ENCODE data around the gene OOEP.
"Not testable (repeated sequence)": the region's sequence is repeated elsewhere in the genome, so short reads cannot be mapped to it uniquely, and the experiment has no call there.

Gene OOEP

DNA sequence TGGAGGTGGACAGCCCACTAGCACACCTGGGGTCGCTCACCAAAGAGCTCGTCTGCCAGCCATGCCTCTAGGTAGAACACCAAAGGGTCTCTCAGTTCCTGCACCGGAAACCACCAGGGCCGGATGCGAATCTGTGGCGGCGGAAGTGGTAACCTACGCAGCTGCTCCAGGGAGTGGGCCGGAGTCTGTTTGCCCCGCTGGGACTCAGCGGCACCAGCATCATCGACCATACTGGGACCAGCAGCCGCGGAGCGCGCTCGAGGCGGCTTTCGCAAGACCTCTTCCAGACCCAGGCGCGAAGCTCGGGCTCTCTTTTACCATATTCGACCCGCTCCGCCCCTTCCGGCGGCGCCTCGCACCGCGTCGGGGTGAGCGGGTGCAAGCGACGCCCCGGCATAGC is at the start of gene OOEP:
Gene OOEP (minus strand): TSS at position 335 of the 400 bp plus-strand sequence. CDS start 105 bp downstream, at position 230.
- DNase-seq = no peak

- no peak for DNase-seq
Observed at GRCh38 chr6:73418081-73418741, 48.5 kb upstream of the OOEP start.

GRCh38 chr6:73413102-73413501 is 43.4 kb upstream of the OOEP start:
- no peak for DNase-seq

DNA sequence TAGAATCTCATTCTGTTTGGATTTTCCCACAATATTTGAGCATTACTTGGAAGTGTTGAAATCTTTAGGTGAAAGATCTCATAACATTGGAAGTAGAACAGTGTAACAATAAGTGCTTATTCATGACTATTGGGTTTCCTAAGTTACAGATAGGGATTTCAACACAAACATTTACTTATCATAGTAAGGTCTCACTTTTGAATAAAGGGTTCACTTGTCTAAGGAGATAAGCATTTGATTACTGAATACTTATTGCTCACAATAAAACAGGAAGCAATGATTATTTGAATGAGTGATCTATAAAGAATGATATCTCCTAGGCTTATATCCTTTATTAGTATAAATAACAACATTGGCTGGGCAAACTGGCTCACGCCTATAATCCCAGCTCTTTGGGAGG is 39.7 kb upstream of the OOEP start:
- no peak for DNase-seq

GRCh38 chr6:73400656-73401055 is 31.0 kb upstream of the OOEP start:
- no peak for DNase-seq

GRCh38 chr6:73395875-73396274 is 26.2 kb upstream of the OOEP start:
- no peak for DNase-seq

DNA sequence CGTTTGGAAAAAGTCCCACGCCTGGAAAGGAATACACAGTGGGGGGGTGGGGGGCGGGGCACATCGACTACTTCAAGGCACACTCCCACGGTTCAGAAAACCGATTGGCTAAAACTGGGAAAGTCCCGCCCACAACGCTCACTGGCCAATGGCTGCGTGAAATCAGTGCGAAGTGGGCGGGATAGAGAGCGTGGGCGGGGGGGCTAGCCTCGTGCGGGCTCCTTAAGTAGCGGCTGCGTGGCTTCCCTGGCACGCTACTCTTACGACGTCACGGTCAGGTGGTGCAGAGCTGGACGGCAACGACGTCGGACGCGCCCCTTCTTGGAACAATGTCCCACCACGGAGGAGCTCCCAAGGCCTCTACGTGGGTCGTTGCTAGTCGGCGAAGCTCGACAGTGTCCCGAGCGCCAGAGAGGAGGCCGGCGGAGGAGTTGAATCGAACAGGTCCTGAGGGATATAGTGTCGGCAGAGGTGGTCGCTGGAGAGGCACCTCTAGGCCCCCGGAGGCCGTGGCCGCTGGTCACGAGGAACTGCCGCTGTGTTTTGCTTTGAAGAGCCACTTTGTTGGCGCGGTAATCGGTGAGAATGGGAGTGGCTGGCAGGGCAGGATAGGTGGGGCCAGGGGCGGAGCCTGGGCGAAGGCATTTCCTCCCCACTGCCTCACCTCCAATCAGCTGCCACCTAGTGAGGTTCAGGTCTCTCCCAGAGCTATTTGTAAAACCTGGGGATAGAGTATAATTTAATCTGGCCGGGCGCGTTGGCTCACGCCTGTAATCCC is 25.1 kb upstream of the OOEP start, which contains the start of gene DDX43:
Gene DDX43 (plus strand): TSS at position 252 of the 778 bp plus-strand sequence. CDS start 78 bp downstream, at position 330.
- DNase-seq = peak; percentile 73

- DNase-seq = no peak
Observed at GRCh38 chr6:73393278-73393677, 23.6 kb upstream of the OOEP start.

GRCh38 chr6:73392188-73392587 is 22.5 kb upstream of the OOEP start:
- not testable (repeated sequence) for DNase-seq

DNA sequence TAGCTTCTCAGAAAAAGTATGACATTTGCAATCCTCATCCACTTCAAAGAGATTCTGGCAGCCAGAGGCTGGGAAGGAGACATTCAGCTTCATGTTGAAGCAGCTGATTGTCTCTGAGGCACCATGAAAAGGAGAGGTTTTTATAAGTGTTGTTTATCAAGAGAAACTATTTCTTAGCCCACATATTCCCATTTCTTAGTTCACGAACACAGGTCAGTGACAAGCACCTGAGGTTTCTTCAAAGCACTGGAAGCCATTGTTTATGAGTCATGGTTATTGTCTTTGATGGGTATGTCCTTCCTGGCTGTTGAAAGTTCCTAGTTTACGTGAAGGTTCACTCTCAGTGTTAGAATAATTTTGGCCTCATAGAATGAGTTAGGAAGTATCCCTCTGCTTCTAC is 22.0 kb upstream of the OOEP start:
- no peak for DNase-seq

- DNase-seq = no peak
Observed at GRCh38 chr6:73389854-73390253, 20.2 kb upstream of the OOEP start.

DNA sequence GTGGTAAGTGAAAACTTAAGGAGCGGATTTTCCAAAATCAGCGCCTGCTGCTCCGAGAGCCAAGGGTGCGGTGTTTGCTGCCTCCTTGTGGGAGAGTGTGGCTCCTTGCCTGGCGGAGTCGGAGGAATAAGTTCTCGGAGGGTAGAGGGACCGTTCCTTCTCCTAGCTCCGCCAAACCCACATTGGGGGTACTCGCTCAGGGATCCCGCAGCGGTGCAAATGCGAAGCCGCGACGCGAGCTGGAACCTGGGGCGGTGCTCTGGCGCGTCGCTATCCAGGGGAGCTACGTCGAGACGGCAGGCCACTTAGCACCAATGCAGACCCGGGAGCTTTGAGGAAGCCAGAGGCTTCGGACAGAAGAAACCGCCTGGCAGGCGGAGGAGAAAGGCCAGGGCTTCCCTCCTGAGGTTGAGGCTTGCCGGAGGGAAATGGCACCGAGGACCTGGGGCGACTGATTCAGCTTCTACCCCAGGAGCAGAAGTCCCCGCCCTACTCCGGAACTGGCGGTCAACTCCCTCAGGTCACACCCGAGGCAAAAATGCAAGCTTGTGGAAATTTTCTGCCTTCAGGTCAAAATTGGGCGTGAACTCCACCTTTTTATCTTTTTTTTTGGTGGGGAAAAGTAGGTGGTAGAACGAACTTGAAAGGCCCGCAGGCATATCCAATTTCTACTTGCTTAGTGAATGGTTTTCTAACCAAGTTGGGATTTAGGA is 19.3 kb upstream of the OOEP start:
- DNase-seq = no peak

- no peak for DNase-seq
Observed at GRCh38 chr6:73388433-73388799, 18.7 kb upstream of the OOEP start.

DNA sequence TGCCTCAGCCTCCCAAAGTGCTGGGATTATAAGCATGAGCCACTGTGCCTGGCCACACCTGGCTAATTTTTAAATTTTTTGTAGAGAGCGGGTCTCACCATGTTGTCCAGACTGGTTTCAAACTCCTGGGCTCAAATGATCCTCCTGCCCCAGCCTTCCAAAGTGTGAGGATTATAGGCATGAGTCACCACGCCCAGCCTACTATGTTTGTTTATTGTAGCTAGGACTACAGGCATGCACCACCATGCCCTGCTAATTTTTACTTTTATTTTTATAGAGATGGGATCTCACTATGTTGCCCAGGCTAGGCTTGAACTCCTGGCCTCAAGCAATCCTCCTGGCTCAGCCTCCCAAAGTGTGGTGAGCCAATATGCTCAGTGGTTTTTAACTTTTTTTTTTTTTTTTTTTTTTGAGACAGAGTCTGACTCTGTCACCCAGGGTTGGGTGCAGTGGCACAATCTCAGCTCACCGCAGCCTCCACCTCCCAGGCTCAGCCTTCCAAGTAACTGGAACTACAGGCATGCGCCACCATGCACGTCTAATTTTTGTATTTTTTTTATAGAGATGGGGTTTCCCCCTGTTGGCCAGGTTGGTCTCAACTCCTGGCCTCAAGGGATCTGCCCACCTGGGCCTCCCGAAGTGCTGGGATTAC is 12.9 kb upstream of the OOEP start:
- DNase-seq = no peak

- not testable (repeated sequence) for DNase-seq
Observed at GRCh38 chr6:73381531-73381930, 11.8 kb upstream of the OOEP start.

DNA sequence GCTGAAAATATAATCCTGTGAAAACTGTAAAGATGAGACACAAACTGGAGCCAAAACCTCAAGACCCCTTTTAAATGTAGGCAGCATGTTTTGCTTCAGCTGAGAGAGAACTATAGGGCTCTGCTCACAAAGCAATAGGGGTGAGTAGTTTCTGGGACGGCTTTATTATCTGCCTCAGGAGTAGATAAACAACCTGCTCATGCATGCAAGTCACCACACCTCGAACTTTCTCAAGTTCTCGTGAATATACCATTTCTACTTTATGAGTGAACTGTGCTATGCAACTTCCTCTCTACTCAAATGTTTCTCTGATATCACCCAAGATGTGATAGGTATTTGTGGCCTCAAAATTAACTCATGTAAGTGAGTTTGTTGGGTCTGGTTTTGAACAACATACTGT is 7.5 kb upstream of the OOEP start:
- DNase-seq = no peak

- no peak for DNase-seq
Observed at GRCh38 chr6:73375216-73375615, 5.5 kb upstream of the OOEP start.

GRCh38 chr6:73372516-73372915 is 2.8 kb upstream of the OOEP start:
- no peak for DNase-seq

DNA sequence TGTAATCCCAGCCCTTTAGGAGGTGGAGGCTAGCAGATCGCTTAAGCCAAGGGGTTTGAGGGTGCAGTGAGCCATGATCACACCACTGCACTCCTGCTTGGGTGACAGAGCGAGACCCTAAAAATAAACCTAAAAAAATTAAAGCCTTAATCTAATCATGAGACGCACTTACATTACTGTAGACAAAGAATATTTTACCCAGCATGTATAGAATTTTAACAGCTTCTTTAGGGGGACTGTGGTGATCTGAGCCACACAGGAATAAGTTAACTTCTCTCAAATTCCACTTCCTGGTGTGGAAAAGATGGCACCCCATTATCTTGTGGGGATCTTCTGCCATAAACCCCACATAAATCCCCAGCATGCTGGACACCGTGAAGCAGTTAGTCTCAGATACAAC is 2.3 kb upstream of the OOEP start:
- DNase-seq = no peak

- no peak for DNase-seq
Observed at GRCh38 chr6:73369157-73369556, 540 bp downstream of the OOEP start.

GRCh38 chr6:73368675-73369074 is 1.0 kb downstream of the OOEP start:
- no peak for DNase-seq

GRCh38 chr6:73367761-73368355 is 1.8 kb downstream of the OOEP start:
- DNase-seq = peak; percentile 1

- no peak for DNase-seq
Observed at GRCh38 chr6:73364549-73364948, 5.1 kb downstream of the OOEP start.

All from NCI-H510A treated with DMSO at 0.1 percent for 48 hours (cell line).